NCI-H460 (cell line): ENCODE data around the gene ADGRG7. TPM values are rescaled to one million over a fixed set of nuclear protein-coding genes. Genes with fewer than 3 reads are reported as not detected.
A peak's percentile ranks its signal among the peaks of the same experiment; 100 is the strongest.

Experiments used
- DNase-seq: peaks from one replicate; pipeline ENCODE4 v3.0.0-alpha.2; 2016; ENCODE audit warnings: low read depth; ENCODE audit errors: extremely low read depth
- total RNA-seq: library from RNA; depleted of rRNA; stranded (reverse); fragments of >200 nt; shearing (Covaris generic); gene quantifications from 2 replicates; pipeline ENCODE4 v1.2.3, GENCODE V29; 2014

The ADGRG7 gene
- total RNA-seq, 1 experiment from 2014 or later, result not detected

- DNase-seq, result no peak
Measured at GRCh38 chr3:100591411-100591810, 18.0 kb upstream of the ADGRG7 start.

- no peak for DNase-seq
Measured at GRCh38 chr3:100600181-100601042, 9.0 kb upstream of the ADGRG7 start.

GRCh38 chr3:100602506-100603444 lies 6.6 kb upstream of the ADGRG7 start:
- DNase-seq, result peak; percentile 7

- peak; percentile 22 for DNase-seq
Measured at GRCh38 chr3:100603469-100603868, 5.9 kb upstream of the ADGRG7 start.

- DNase-seq, result no peak
Measured at GRCh38 chr3:100605358-100605757, 4.0 kb upstream of the ADGRG7 start.

GRCh38 chr3:100606894-100607512 lies 2.4 kb upstream of the ADGRG7 start:
- no peak for DNase-seq

- DNase-seq, result no peak
Measured at GRCh38 chr3:100609963-100610362, 562 bp downstream of the ADGRG7 start.

GRCh38 chr3:100611221-100611620 lies 1.8 kb downstream of the ADGRG7 start:
- no peak for DNase-seq

GRCh38 chr3:100613721-100614390 lies 4.5 kb downstream of the ADGRG7 start:
- DNase-seq, result no peak

- DNase-seq, result no peak
Measured at GRCh38 chr3:100614941-100615340, 5.5 kb downstream of the ADGRG7 start.

GRCh38 chr3:100615684-100616083 lies 6.3 kb downstream of the ADGRG7 start:
- no peak for DNase-seq

GRCh38 chr3:100621251-100621650 lies 11.8 kb downstream of the ADGRG7 start:
- no peak for DNase-seq

GRCh38 chr3:100627491-100627890 lies 18.1 kb downstream of the ADGRG7 start:
- no peak for DNase-seq

- DNase-seq, result no peak
Measured at GRCh38 chr3:100629421-100630127, 20.2 kb downstream of the ADGRG7 start.

- DNase-seq, result no peak
Measured at GRCh38 chr3:100630664-100631063, 21.3 kb downstream of the ADGRG7 start.

GRCh38 chr3:100631236-100631635 lies 21.8 kb downstream of the ADGRG7 start:
- DNase-seq, result no peak

- DNase-seq, result peak; percentile 36
Measured at GRCh38 chr3:100634493-100635272, 25.3 kb downstream of the ADGRG7 start.

- no peak for DNase-seq
Measured at GRCh38 chr3:100635273-100635701, 25.9 kb downstream of the ADGRG7 start.

GRCh38 chr3:100637197-100637631 lies 27.8 kb downstream of the ADGRG7 start:
- peak; percentile 72 for DNase-seq
